Activated T-cell treated with anti-CD3 and anti-CD28 coated beads, Interleukin-2, amount 50 U/mL, for 4 hours (primary cell): ENCODE results near the gene GBE1. TPM values are rescaled to one million over a fixed set of nuclear protein-coding genes. Genes with fewer than 3 reads are reported as not detected.
A peak's percentile ranks its signal among the peaks of the same experiment; 100 is the strongest.
"Not testable (repeated sequence)": the region's sequence is repeated elsewhere in the genome, so short reads cannot be mapped to it uniquely, and the experiment has no call there.

Experiments
- ATAC-seq, 2 donors: fragments of 200-7000 bp; cut with Tn5 transposase; one replicate each; pipeline ENCODE4 v1.10.0; 2021
- DNase-seq: peaks from one replicate; pipeline ENCODE4 v3.0.0-alpha.2; 2020
- H3K27me3 Mint-ChIP-seq: one replicate; pipeline ENCODE4 v1.8.0; 2021; ENCODE audit warnings: low read depth, mixed read lengths
- H3K36me3 Mint-ChIP-seq: one replicate; pipeline ENCODE4 v1.8.0; 2022; ENCODE audit warnings: mixed read lengths; ENCODE audit not compliant: insufficient read depth
- H3K4me1 Mint-ChIP-seq: one replicate; pipeline ENCODE4 v1.8.0; 2021; ENCODE audit warnings: low read depth, mixed read lengths
- H3K4me3 Mint-ChIP-seq: one replicate; pipeline ENCODE4 v1.8.0; 2021; ENCODE audit warnings: mild to moderate bottlenecking, moderate library complexity, mixed read lengths
- H3K9me3 Mint-ChIP-seq: one replicate; pipeline ENCODE4 v1.8.0; 2021; ENCODE audit warnings: mixed read lengths
- total RNA-seq, 3 donors: library from RNA; stranded (reverse); gene quantifications; one replicate each; pipeline ENCODE4 v1.2.1, GENCODE V29; 2021

Gene GBE1
- total RNA-seq, 3 donors from 2014 or later = 13.9 to 16.1 (median 14.2) TPM

DNA sequence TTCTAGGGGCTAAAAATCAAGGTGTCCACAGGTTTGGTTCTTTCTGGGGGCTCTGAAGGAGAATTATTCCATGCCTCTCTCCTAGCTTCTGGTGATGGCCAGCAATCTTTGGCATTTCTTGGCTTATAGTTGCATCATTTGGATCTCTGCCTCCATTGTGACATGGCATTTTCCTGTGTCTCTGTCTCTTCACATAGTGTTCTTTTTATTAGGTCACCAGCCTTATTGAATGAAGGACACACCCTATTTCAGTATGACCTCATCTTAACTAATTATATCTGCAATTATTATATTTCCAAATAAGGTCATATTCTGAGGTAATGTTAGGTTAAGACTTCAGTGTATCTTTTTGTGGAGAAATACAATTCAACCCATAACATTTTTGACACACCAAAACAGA, 3.2 kb upstream of the GBE1 start:
- Mint-ChIP-seq H3K4me1 (peaks cover 19% of the 10 kb centered on the region), H3K4me3 (no peak overlapping the region), H3K27me3 (no peaks in the 10 kb centered on the region), H3K9me3 (no peaks in the 10 kb centered on the region), H3K36me3 (no peaks in the 10 kb centered on the region)
- no peak for DNase-seq
- ATAC-seq = no peak

DNA sequence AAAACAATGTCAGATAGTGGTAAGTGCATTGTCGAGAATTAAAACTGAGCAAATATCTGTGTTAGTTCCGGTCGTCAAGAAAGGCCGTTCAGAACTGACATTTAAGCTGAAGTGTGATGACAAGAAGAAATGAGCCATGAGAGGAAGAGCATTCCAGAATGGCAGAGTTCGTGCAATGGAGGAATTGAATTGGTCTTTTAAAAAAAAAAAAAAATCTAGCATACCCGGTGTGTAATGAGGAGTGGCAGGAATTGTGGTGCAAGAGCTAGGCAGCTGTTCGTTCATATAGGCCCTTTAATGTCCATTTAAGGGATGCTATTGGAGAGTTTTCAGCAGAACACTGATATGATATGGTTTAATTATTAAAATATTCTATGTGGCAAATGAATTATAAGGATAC, 2.6 kb upstream of the GBE1 start:
- H3K9me3 Mint-ChIP-seq = peaks cover under 1% of the 10 kb centered on the region
- DNase-seq (no peak), ATAC-seq (no peak)
- H3K27me3 Mint-ChIP-seq = no peaks in the 10 kb centered on the region
- peaks cover 21% of the 10 kb centered on the region for H3K4me1 Mint-ChIP-seq
- no peak overlapping the region for H3K4me3 Mint-ChIP-seq
- H3K36me3 Mint-ChIP-seq = peaks cover 3% of the 10 kb centered on the region

DNA sequence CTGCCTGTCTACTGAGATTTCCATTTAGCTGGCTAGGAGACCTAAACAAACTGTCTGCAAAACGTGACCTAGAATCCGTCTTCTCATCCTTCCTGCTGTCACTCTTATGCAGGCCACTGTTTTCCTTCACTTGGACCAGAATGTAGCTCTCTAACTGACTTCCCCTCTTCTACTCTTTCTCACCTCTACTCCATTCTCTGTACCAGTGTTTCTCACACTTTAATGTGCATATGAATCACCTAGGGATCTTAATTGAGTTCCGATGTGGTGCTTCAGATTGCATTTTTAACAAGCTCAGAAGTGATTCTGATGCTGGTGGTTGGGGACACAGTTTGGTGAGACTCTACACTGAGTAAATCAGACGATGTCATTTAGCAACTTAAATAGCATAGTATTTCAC, 1.6 kb upstream of the GBE1 start:
- H3K36me3 Mint-ChIP-seq = peaks cover 10% of the 10 kb centered on the region
- peaks cover 5% of the 10 kb centered on the region for H3K9me3 Mint-ChIP-seq
- peaks cover 21% of the 10 kb centered on the region for H3K4me1 Mint-ChIP-seq
- DNase-seq = no peak
- ATAC-seq = no peak
- no peaks in the 10 kb centered on the region for H3K27me3 Mint-ChIP-seq
- H3K4me3 Mint-ChIP-seq = peak overlapping the region; percentile 27

DNA sequence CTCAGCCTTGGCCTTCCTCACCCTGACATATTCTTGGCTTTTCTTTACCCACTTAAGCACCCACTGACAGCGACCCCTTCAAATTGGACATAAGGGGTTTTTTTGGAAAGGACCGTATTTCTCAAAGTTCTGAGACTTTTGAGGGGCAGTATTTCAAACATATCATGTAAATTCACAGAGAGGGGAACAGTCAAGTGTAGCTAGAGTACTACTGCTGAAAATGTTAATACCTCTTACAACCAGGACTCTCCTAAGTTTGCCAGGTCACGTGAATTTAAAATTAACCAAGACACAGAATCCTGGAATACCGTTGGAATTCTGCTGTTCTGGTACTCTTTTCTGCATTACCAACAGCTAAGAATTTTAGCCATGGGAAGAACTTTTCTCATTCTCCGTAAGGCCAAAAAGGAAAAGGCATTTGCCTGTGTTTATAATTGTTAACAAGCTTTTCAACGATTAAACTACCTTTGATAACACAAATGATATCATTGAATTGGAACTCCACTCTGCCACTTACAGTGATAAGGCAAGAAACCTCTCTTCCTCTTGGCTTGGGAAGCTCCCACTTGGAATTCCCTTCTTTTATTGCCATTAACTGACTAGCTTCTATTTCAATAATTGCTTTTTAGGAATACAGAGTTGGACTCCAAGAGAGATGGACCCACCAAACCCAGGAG, 597 bp upstream of the GBE1 start:
- ATAC-seq (no peak), DNase-seq (no peak)
- peak overlapping the region; percentile 90 for H3K4me3 Mint-ChIP-seq
- H3K27me3 Mint-ChIP-seq = no peaks in the 10 kb centered on the region
- peaks cover 21% of the 10 kb centered on the region for H3K4me1 Mint-ChIP-seq
- peaks cover 5% of the 10 kb centered on the region for H3K9me3 Mint-ChIP-seq
- H3K36me3 Mint-ChIP-seq = peaks cover 18% of the 10 kb centered on the region

DNA sequence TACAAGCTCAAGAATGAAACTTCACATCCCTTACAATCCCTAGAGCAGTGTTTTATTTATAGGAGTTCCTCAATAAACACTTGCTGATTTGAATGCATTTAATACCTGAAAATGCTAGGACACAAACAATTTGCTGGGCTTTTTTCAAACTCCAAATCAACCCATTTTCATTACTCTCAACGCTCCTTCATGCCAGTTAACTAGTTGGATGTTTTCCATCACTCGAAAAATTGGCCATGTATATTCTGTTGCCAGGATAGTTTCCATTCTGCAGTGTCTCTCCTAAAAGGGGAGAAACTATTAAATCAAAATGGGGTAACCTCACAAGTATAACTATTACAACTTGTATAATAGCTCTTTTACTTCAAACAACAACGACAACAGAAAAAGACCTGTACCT, 1.2 kb downstream of the GBE1 start:
- DNase-seq (no peak), ATAC-seq (no peak)
- Mint-ChIP-seq H3K4me3 (peak overlapping the region; percentile 90), H3K4me1 (peaks cover 21% of the 10 kb centered on the region), H3K36me3 (peaks cover 20% of the 10 kb centered on the region), H3K9me3 (peaks cover 5% of the 10 kb centered on the region), H3K27me3 (no peaks in the 10 kb centered on the region)

DNA sequence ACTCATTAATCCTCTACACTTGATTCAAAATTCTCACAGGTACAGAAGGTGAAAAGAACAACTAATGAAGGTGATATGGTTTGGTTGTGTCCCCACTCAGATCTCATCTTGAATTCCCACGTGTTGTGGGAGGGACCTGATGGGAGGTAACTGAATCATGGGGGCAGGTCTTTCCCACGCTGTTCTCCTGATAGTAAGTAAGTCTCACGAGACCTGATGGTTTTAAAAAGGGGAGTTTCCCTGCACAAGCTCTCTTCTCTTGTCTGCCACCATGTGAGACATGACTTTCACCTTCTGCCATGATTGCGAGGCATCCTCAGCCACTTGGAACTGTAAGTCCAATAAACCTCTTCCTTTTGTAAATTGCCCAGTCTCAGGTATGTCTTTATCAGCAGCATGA, 2.7 kb downstream of the GBE1 start:
- Mint-ChIP-seq H3K36me3 (peaks cover 24% of the 10 kb centered on the region), H3K4me1 (peaks cover 21% of the 10 kb centered on the region)
- ATAC-seq, H3K4me3 Mint-ChIP-seq, H3K27me3 Mint-ChIP-seq, DNase-seq, H3K9me3 Mint-ChIP-seq: not testable (repeated sequence)

DNA sequence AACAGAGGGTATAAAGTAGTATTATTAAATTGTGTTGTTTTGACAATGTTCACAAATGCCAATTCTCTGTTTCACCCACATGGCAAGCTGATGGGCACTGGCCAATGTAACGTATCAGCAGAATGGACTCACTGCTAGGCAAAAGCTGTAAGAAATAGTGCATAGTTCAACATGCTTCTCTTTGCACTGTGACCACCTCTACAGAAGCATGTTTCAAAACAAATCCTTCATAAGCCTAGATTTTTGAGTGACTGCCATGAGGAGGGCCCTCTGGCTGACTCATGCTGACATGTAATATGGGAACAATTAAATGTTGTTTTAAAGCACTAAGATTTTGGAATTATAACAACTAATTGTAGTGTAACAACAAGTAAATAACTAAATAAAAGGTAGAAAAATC, 3.2 kb downstream of the GBE1 start:
- peaks cover 9% of the 10 kb centered on the region for H3K9me3 Mint-ChIP-seq
- H3K4me1 Mint-ChIP-seq = peaks cover 21% of the 10 kb centered on the region
- DNase-seq (no peak), ATAC-seq (no peak)
- H3K36me3 Mint-ChIP-seq = peaks cover 24% of the 10 kb centered on the region
- H3K27me3 Mint-ChIP-seq = no peaks in the 10 kb centered on the region
- H3K4me3 Mint-ChIP-seq = no peak overlapping the region

DNA sequence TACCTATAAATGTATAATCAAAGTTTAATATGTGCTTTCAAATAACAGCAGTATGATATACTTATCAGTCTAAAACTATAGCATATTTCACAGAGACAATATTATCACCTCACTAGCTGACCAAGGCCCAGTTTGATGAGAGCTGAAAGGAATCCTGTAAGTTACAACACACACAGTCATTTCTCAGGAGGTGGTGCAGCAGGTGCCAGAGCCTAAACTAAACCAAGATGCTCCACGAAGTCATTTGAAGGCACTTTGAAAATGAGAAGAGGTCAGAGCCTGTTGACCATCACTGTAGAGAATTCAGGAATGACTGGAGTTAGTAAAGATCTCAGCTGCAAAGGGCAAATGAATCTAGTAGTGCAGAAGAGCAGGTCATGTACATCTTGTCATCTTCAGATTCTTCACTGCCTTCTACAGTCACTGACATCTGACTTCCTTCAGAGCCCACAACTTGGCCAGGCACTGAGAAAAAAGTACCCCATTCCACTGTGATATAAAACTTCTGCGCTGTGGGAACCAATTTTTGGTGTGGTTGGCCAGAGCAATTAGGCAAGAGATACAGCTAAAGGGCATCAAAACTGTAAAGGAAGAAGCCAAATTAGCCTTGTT, 7.9 kb downstream of the GBE1 start:
- DNase-seq (no peak), ATAC-seq (no peak)
- Mint-ChIP-seq H3K4me1 (no peaks in the 10 kb centered on the region), H3K36me3 (peaks cover 21% of the 10 kb centered on the region), H3K9me3 (peaks cover 4% of the 10 kb centered on the region), H3K27me3 (no peaks in the 10 kb centered on the region), H3K4me3 (no peak overlapping the region)

DNA sequence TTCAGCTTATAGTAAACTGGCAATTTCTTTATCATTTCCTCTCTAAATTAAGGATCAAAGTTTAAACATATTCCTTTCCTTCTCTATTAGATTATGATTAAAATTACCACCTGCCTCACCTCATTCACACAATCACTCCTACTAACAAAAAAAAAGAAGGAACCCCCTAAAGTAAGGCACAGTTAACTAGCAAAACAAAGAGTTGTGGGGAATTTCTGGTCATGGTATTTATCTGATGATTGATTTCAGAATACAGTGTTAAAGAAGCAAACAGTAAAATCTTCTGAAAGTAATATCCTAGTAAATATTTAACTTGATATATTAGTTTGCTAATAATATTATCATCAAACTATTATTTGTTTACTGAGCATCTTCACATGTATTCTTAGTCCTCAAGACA, 8.8 kb downstream of the GBE1 start:
- H3K36me3 Mint-ChIP-seq = peaks cover 14% of the 10 kb centered on the region
- no peaks in the 10 kb centered on the region for H3K27me3 Mint-ChIP-seq
- peaks cover 4% of the 10 kb centered on the region for H3K9me3 Mint-ChIP-seq
- ATAC-seq (no peak), DNase-seq (no peak)
- no peak overlapping the region for H3K4me3 Mint-ChIP-seq
- H3K4me1 Mint-ChIP-seq = no peaks in the 10 kb centered on the region

DNA sequence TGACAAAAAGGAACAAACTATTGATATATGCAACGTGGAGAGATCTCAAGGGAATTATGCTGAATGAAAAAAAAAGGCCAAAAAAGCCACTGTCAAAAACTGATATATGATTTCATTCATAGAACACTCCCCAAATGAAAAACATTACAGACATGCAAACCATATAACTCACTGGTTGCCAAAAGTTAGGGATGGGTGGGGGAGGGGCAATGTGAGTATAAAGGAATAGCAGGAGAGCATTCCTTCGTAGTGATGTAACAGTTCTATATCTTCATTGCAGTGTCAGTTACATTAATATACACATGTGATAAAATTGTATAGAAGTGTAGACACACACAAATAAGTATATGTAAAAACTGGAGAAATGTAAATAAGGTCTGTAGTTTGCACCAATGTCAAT, 12.2 kb downstream of the GBE1 start:
- Mint-ChIP-seq H3K9me3 (no peaks in the 10 kb centered on the region), H3K36me3 (peaks cover 4% of the 10 kb centered on the region), H3K4me3 (no peak overlapping the region), H3K27me3 (no peaks in the 10 kb centered on the region), H3K4me1 (no peaks in the 10 kb centered on the region)
- ATAC-seq (no peak), DNase-seq (no peak)

DNA sequence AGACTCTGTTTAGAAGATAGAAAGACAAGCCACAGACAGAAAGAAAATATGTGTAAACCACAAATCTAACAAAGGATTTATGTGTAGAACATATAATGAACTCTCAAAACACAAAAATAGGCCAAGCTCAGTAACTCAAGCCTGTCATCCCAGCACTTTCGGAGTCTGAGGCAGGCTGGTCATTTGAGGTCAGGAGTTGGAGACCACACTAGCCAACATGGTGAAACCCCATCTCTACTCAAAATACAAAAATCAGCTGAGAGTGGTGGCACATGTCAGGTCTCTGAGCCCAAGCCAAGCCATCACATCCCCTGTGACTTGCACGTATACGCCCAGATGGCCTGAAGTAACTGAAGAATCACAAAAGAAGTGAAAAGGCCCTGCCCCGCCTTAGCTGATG, 14.2 kb downstream of the GBE1 start:
- H3K4me3 Mint-ChIP-seq, H3K36me3 Mint-ChIP-seq, H3K27me3 Mint-ChIP-seq: not testable (repeated sequence)

DNA sequence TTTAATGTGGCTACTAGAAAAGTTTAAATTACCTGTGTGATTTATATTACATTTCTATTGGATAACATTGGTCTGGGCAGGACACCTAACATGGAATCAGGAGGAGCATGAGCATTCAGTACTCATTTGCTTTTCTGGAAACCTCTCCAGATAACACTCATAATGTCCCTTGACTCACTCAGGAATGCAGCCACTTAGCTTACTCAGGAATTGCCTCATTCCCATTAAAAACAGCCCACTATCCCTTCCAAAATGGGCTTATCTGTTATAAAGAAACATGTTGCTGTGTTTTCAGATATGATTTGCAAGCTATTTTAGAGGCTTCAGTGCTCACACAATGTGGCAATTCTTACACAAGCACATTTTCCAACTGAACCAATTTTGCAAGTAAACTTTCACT, 17.1 kb downstream of the GBE1 start:
- no peak for ATAC-seq
- H3K4me3 Mint-ChIP-seq = no peak overlapping the region
- no peaks in the 10 kb centered on the region for H3K27me3 Mint-ChIP-seq
- H3K4me1 Mint-ChIP-seq = peaks cover 4% of the 10 kb centered on the region
- no peaks in the 10 kb centered on the region for H3K36me3 Mint-ChIP-seq
- H3K9me3 Mint-ChIP-seq = no peaks in the 10 kb centered on the region
- DNase-seq = no peak

More for the DNA sequence above, 14.2 kb downstream of the GBE1 start:
- ATAC-seq, H3K4me1 Mint-ChIP-seq, H3K9me3 Mint-ChIP-seq, DNase-seq: not testable (repeated sequence)

DNA sequence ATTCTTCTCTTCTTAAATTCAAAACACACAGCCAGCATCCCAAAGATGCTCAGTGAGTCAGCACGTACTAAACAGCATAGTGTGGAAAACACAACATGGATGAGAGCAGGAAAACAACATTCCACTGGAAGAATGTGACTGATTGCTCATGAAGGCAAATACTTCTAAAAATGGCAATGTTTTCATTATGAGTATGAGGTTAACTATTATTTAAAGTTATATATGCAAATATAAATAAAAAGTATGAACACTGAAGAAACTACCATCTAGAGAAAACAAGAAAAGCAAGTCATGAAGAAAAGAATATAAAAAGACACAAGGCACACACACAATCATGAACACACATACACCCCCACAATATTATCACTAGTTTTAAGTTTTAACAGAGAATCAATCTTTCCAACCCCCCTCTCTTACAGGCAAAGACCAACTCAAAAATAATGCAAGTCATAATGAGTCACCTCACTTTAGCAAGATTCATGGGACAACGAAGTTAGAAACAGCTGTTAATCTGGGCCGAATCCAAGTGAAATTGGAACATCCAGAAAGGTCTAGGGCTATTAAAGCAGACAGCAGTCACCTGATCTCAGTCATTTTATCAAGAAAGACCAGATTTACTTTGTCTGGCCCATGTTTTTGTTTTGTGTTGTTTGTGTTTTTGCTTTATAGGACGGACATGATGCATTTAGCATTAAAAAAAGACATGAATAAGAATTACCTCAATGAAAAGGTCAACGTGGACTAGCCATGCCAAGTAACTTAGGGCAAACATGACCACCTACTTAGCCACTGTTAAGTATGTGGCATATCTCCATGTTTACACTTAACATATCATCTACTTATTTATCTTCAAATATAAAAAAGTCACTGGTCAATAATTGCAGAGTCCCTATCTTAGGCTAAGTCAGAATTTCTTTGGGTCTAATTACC, 18.1 kb downstream of the GBE1 start:
- H3K36me3 Mint-ChIP-seq = no peaks in the 10 kb centered on the region
- no peak overlapping the region for H3K4me3 Mint-ChIP-seq
- no peaks in the 10 kb centered on the region for H3K27me3 Mint-ChIP-seq
- peaks cover 4% of the 10 kb centered on the region for H3K4me1 Mint-ChIP-seq
- ATAC-seq = no peak
- no peaks in the 10 kb centered on the region for H3K9me3 Mint-ChIP-seq
- no peak for DNase-seq

DNA sequence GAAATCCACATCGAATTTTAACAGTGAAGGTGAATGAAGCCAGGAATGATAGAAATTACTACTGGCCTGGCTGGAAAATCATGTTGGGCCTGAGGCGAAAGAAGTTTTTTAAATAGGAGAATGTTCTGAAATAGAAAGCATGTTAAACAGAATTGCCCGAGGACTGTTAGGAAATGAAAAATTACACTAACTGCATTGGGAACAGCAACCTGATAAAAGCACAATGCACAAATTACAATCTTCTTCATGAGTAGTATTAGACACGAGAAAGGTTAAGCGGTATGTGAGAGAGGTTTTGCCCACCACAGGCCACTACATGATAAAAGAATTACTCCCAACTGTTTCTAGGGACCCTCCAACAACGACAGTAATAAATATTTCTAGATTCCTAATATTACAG, 18.9 kb downstream of the GBE1 start:
- H3K36me3 Mint-ChIP-seq = no peaks in the 10 kb centered on the region
- ATAC-seq (no peak), DNase-seq (no peak)
- no peaks in the 10 kb centered on the region for H3K9me3 Mint-ChIP-seq
- H3K27me3 Mint-ChIP-seq = no peaks in the 10 kb centered on the region
- H3K4me1 Mint-ChIP-seq = peaks cover 4% of the 10 kb centered on the region
- H3K4me3 Mint-ChIP-seq = no peak overlapping the region
